Subcutaneous abdominal adipose tissue (tissue), 5 donors: ENCODE results near the gene PURB.
"Not testable (repeated sequence)": the region's sequence is repeated elsewhere in the genome, so short reads cannot be mapped to it uniquely, and the experiment has no call there.

Experiments
- H3K27ac ChIP-seq: one replicate; pipeline ENCODE4 v1.7.0; 2013; ENCODE audit warnings: low read depth, mild to moderate bottlenecking, inconsistent platforms, low read length, moderate library complexity
- H3K27me3 ChIP-seq, 5 donors: one replicate each; pipeline ENCODE4 v1.7.0; 2013; ENCODE audit warnings: low read length in 5 of 5, inconsistent platforms in 1 of 5; ENCODE audit not compliant: control insufficient read depth in 5 of 5, insufficient read depth in 4 of 5
- H3K36me3 ChIP-seq, 5 donors: one replicate each; pipeline ENCODE4 v1.7.0; 2013; ENCODE audit warnings: low read length in 5 of 5; ENCODE audit not compliant: control insufficient read depth in 5 of 5, insufficient read depth in 5 of 5
- H3K4me1 ChIP-seq, 5 donors: one replicate each; pipeline ENCODE4 v1.7.0; 2013; ENCODE audit warnings: low read length in 5 of 5, mild to moderate bottlenecking in 3 of 5, moderate library complexity in 1 of 5; ENCODE audit not compliant: control insufficient read depth in 5 of 5, insufficient read depth in 5 of 5
- H3K4me3 ChIP-seq, 5 donors: one replicate each; pipeline ENCODE4 v1.7.0; 2013; ENCODE audit warnings: low read length in 5 of 5, low read depth in 1 of 5
- H3K9ac ChIP-seq, 5 donors: one replicate each; pipeline ENCODE4 v1.7.0; 2013; ENCODE audit warnings: low read length in 5 of 5, mild to moderate bottlenecking in 4 of 5, moderate library complexity in 3 of 5
- H3K9me3 ChIP-seq, 5 donors: one replicate each; pipeline ENCODE4 v1.7.0; 2013; ENCODE audit warnings: low read length in 5 of 5; ENCODE audit not compliant: control insufficient read depth in 5 of 5
- donor health status: healthy.
- donor health status: healthy.
- donor health status: healthy.
- donor health status: healthy.
- donor health status: healthy.

Gene PURB

DNA sequence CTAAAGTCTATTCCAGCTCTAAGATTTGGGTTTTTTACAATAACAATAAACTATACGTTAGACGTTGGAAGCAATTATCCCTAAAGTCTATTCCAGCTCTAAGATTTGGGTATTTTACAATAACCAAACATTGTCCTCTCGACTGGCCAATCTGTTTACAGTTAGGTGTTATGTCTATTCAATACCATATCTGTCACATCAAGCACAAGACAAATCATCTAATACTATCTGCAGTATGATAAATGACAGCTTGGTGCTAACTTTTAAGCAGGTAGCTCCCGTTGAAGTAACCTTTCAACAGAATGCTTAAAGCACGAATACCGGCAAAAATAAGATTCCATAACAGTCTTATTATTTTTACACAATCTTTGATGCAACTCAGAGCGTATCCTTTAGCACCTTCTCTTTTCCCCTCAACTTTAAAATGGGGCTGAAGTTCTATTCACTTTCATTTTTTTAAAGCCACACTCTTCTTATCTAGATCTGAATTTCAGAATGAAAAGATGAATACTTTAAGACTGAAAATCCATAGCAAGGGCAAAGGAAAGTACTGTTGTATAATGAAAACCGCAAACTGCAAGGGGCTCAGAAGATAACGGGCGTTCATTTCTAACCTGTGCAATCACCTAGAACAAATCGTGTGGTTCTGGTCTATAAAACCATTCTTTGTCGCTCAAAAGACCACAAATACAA is 38.4 kb downstream of the PURB start:
- H3K27ac ChIP-seq: peak overlapping the region; percentile 94
- H3K4me1 ChIP-seq: peaks cover 0 to 39% (median 26%) of the 10 kb centered on the region in 5 donors
- H3K36me3 ChIP-seq: no peaks in the 10 kb centered on the region
- peak overlapping the region; percentile 75 to 93 (median 77) for H3K4me3 ChIP-seq
- H3K9me3 ChIP-seq: no peaks in the 10 kb centered on the region
- H3K27me3 ChIP-seq: no peaks in the 10 kb centered on the region
- peak overlapping the region; percentile 83 to 95 (median 85) for H3K9ac ChIP-seq

DNA sequence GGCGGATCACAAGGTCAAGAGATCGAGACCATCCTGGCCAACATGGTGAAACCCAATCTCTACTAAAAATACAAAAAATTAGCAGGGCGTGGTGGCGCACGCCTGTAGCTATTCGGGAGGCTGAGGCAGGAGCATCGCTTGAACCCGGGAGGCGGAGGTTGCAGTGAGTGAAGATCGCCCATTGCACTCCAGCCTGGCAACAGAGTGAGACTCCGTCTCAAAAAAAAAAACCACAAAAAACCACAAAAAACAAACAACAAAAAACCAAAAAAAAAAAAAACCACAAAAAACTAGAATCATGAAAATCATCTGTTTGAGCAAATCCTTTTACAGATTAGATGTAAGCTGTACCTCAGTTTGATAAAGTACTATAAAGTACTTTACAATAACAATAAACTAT is 38.9 kb downstream of the PURB start:
- peaks cover 0 to 45% (median 27%) of the 10 kb centered on the region in 5 donors for H3K4me1 ChIP-seq
- H3K9ac ChIP-seq: peak overlapping the region in 4 of 5 donors; percentile 83 to 88 (median 85)

DNA sequence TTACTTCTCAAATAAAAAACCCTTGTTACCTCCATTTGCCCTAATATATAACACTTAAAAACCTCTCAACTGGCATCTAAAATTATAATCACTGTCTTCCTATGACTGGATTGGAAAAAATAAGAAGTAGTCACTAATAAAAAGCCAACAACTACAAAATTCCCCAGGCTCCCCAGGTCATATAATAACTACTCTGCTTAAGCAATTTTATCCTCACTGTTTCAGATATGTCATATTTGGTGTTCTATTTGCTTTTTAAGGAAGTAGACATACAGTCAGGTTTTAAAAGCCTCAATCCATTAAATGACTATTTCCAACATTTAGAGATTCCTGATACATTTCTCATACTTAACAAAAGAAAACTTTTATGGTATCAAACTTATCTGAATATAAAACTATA is 39.9 kb downstream of the PURB start:
- Histone ChIP-seq H3K4me1 (peaks cover 0 to 46% (median 27%) of the 10 kb centered on the region in 5 donors), H3K9ac (peak overlapping the region in 2 of 5 donors; percentile 8 to 32), H3K9me3 (no peaks in the 10 kb centered on the region), H3K4me3 (no peak overlapping the region), H3K36me3 (peaks cover 0 to 6% (median 4%) of the 10 kb centered on the region in 5 donors), H3K27ac (no peak overlapping the region), H3K27me3 (no peaks in the 10 kb centered on the region)

More for the DNA sequence above, 38.9 kb downstream of the PURB start:
- H3K27ac ChIP-seq: peak overlapping the region; percentile 94
- H3K9me3 ChIP-seq, H3K36me3 ChIP-seq, H3K27me3 ChIP-seq: not testable (repeated sequence)
- H3K4me3 ChIP-seq: peak overlapping the region; percentile 75 to 93 (median 77)

DNA sequence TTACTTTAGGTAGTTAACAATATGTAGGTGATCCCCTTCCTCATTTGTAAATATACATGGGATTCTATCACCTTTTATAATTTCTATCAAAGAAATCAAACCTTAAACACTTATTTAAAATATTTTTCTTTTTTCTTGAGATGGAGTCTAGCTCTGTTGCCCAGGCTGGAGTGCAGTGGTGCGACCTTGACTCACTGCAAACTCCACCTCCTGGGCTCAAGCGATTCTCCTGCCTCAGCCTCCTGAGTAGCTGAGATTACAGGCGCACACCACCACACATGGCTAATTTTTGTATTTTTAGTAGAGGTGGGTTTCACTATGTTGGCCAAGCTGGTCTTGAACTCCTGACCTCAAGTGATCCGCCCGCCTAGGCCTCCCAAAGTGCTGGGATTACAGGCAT is 41.9 kb downstream of the PURB start:
- H3K4me1 ChIP-seq: peaks cover 0 to 44% (median 23%) of the 10 kb centered on the region in 5 donors

DNA sequence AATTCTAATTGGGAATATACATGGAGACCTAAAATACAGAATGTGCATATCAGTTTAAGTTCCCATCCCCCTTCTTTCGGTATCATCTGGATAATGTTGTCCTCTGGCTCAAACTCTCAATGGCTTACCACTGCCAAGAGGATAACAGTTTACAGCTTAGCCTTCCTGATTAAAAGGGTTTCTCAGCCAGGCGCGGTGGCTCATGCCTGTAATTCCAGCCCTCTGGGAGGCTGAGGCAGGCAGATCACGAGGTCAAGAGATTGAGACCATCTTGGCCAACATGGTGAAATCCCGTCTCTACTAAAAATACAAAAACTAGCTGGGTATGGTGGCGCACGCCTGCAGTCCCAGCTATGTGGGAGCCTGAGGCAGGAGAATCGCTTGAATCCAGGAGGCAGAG is 42.7 kb downstream of the PURB start:
- not testable (repeated sequence) for H3K4me3 ChIP-seq, H3K9ac ChIP-seq, H3K27me3 ChIP-seq, H3K9me3 ChIP-seq
- Histone ChIP-seq H3K36me3 (peaks cover 0 to 19% (median 12%) of the 10 kb centered on the region in 5 donors), H3K27ac (peak overlapping the region; percentile 3), H3K4me1 (peaks cover 0 to 44% (median 24%) of the 10 kb centered on the region in 5 donors)

More for the DNA sequence above, 41.9 kb downstream of the PURB start:
- H3K36me3 ChIP-seq: peaks cover 0 to 18% (median 12%) of the 10 kb centered on the region in 5 donors
- H3K9ac ChIP-seq, H3K4me3 ChIP-seq, H3K27ac ChIP-seq, H3K27me3 ChIP-seq, H3K9me3 ChIP-seq: not testable (repeated sequence)

DNA sequence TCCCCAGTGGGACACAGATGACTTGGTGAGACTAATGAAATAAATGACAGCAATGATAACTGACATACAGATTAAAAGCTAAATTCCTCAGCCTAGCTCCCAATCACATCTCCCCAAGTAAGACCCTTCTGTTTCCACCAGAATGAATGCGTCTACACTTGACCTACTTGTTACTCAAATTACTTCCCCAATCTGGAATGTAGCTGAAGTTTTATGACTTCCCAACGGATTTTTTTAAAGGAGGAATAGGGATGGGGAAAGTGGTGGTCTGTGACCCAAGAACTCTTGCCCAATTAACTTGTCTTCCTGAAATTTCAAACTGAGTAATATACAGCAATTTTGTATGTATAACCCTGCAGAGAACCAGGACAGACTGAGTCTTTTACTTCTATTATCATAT is 46.6 kb downstream of the PURB start:
- H3K36me3 ChIP-seq: peaks cover 16 to 40% (median 32%) of the 10 kb centered on the region in 5 donors
- H3K4me3 ChIP-seq: no peak overlapping the region
- H3K27me3 ChIP-seq: no peaks in the 10 kb centered on the region
- H3K9ac ChIP-seq: peak overlapping the region in 1 of 5 donors; percentile 39
- peaks cover 0 to 20% (median 14%) of the 10 kb centered on the region in 5 donors for H3K4me1 ChIP-seq
- no peak overlapping the region for H3K27ac ChIP-seq
- no peaks in the 10 kb centered on the region for H3K9me3 ChIP-seq

DNA sequence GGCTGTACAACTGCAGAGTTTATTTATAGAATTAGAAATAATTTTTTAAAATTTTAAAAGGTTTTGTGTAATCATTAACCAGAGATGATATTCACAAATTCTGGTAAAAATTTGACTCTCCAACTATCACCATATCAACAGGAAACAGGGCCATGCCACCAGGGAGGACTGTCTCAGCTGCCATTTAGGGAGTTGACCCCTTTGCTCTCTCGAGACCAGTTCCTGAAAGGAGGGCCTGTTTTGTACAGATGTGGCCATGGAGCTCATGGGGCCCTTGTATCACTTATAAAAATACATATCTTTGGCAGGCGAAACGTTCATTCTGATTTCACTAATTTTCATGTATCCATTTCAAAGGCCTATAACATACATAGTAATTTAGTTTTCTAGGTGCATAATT is 57.8 kb downstream of the PURB start:
- Histone ChIP-seq H3K9me3 (no peaks in the 10 kb centered on the region), H3K4me3 (no peak overlapping the region), H3K36me3 (peaks cover 24 to 58% (median 42%) of the 10 kb centered on the region in 5 donors), H3K9ac (no peak overlapping the region), H3K27ac (no peak overlapping the region), H3K4me1 (no peaks in the 10 kb centered on the region), H3K27me3 (no peaks in the 10 kb centered on the region)
